ENCODE results near the gene DNAH14.
"Not testable (repeated sequence)": the region's sequence is repeated elsewhere in the genome, so short reads cannot be mapped to it uniquely, and the experiment has no call there.

Gene DNAH14

GRCh38 chr1:225179686-225180085, 250.2 kb downstream of the DNAH14 start:
- ATAC-seq (replicated peaks) (no peak), DNase-seq (no peak)
- Mint-ChIP-seq H3K27me3 (peaks cover 5 to 15% of the 10 kb centered on the region in 2 donors), H3K27ac (no peak overlapping the region), H3K4me3 (no peak overlapping the region), H3K9me3 (peaks cover 33% of the 10 kb centered on the region in 2 donors), H3K4me1 (no peaks in the 10 kb centered on the region), H3K36me3 (peaks cover 4 to 6% of the 10 kb centered on the region in 2 donors)

GRCh38 chr1:225182716-225183115, 253.2 kb downstream of the DNAH14 start:
- DNase-seq (no peak), ATAC-seq (replicated peaks) (no peak)
- Mint-ChIP-seq H3K4me3 (no peak overlapping the region), H3K36me3 (no peaks in the 10 kb centered on the region), H3K27me3 (peaks cover 5 to 6% of the 10 kb centered on the region in 2 donors), H3K4me1 (no peaks in the 10 kb centered on the region), H3K9me3 (peaks cover 24 to 26% of the 10 kb centered on the region in 2 donors), H3K27ac (no peak overlapping the region)

- ATAC-seq (replicated peaks) (no peak), DNase-seq (no peak)
- Mint-ChIP-seq H3K27me3 (no peaks in the 10 kb centered on the region), H3K4me1 (no peaks in the 10 kb centered on the region), H3K36me3 (peaks cover 3 to 5% of the 10 kb centered on the region in 2 donors), H3K9me3 (peaks cover 24 to 28% of the 10 kb centered on the region in 2 donors), H3K4me3 (no peak overlapping the region), H3K27ac (no peak overlapping the region)
These were observed 261.8 kb downstream of the DNAH14 start for GRCh38 chr1:225191199-225191753.

- peaks cover 4 to 13% of the 10 kb centered on the region in 2 donors for H3K9me3 Mint-ChIP-seq
- H3K27ac Mint-ChIP-seq = no peak overlapping the region
- DNase-seq (no peak), ATAC-seq (replicated peaks) (no peak)
- H3K4me3 Mint-ChIP-seq = no peak overlapping the region
- no peaks in the 10 kb centered on the region for H3K36me3 Mint-ChIP-seq
- H3K27me3 Mint-ChIP-seq = peaks cover 0 to 3% of the 10 kb centered on the region in 2 donors
- no peaks in the 10 kb centered on the region for H3K4me1 Mint-ChIP-seq
These were observed 272.0 kb downstream of the DNAH14 start for GRCh38 chr1:225201447-225201846.

GRCh38 chr1:225207791-225208190, 278.3 kb downstream of the DNAH14 start:
- H3K4me3 Mint-ChIP-seq = no peak overlapping the region
- H3K27ac Mint-ChIP-seq = no peak overlapping the region
- no peaks in the 10 kb centered on the region for H3K4me1 Mint-ChIP-seq
- H3K9me3 Mint-ChIP-seq = peaks cover 8% of the 10 kb centered on the region in 2 donors
- peaks cover 6 to 11% of the 10 kb centered on the region in 2 donors for H3K27me3 Mint-ChIP-seq
- DNase-seq (no peak), ATAC-seq (replicated peaks) (no peak)
- no peaks in the 10 kb centered on the region for H3K36me3 Mint-ChIP-seq

- Mint-ChIP-seq H3K9me3 (peaks cover 8 to 13% of the 10 kb centered on the region in 2 donors), H3K4me3 (no peak overlapping the region), H3K27me3 (peaks cover 3 to 11% of the 10 kb centered on the region in 2 donors), H3K4me1 (no peaks in the 10 kb centered on the region), H3K27ac (no peak overlapping the region), H3K36me3 (no peaks in the 10 kb centered on the region)
- ATAC-seq (replicated peaks) (no peak), DNase-seq (no peak)
These were observed 279.7 kb downstream of the DNAH14 start for GRCh38 chr1:225209153-225209552.

GRCh38 chr1:225210180-225210579, 280.7 kb downstream of the DNAH14 start:
- H3K9me3 Mint-ChIP-seq = peaks cover 8 to 13% of the 10 kb centered on the region in 2 donors
- DNase-seq; H3K36me3 Mint-ChIP-seq; H3K27ac Mint-ChIP-seq; ATAC-seq (replicated peaks); H3K4me3 Mint-ChIP-seq; H3K4me1 Mint-ChIP-seq: not testable (repeated sequence)
- peaks cover 8 to 11% of the 10 kb centered on the region in 2 donors for H3K27me3 Mint-ChIP-seq

- not testable (repeated sequence) for H3K4me1 Mint-ChIP-seq; H3K27ac Mint-ChIP-seq; ATAC-seq (replicated peaks); DNase-seq; H3K36me3 Mint-ChIP-seq; H3K4me3 Mint-ChIP-seq
- Mint-ChIP-seq H3K27me3 (peaks cover 11 to 17% of the 10 kb centered on the region in 2 donors), H3K9me3 (peaks cover 8 to 13% of the 10 kb centered on the region in 2 donors)
These were observed 282.4 kb downstream of the DNAH14 start for GRCh38 chr1:225211694-225212442.

- H3K9me3 Mint-ChIP-seq = peaks cover 0 to 2% of the 10 kb centered on the region in 2 donors
- H3K27me3 Mint-ChIP-seq = peaks cover 0 to 3% of the 10 kb centered on the region in 2 donors
- ATAC-seq (replicated peaks) (no peak), DNase-seq (no peak)
- H3K4me3 Mint-ChIP-seq = no peak overlapping the region
- H3K27ac Mint-ChIP-seq = no peak overlapping the region
- no peaks in the 10 kb centered on the region for H3K36me3 Mint-ChIP-seq
- H3K4me1 Mint-ChIP-seq = no peaks in the 10 kb centered on the region
These were observed 294.8 kb downstream of the DNAH14 start for GRCh38 chr1:225224287-225224686.

GRCh38 chr1:225225681-225226080, 296.2 kb downstream of the DNAH14 start:
- DNase-seq (no peak), ATAC-seq (replicated peaks) (no peak)
- Mint-ChIP-seq H3K4me3 (no peak overlapping the region), H3K9me3 (peaks cover 0 to 3% of the 10 kb centered on the region in 2 donors), H3K4me1 (no peaks in the 10 kb centered on the region), H3K27ac (no peak overlapping the region), H3K27me3 (no peaks in the 10 kb centered on the region), H3K36me3 (no peaks in the 10 kb centered on the region)

- ATAC-seq (replicated peaks) (no peak), DNase-seq (no peak)
- H3K27me3 Mint-ChIP-seq = no peaks in the 10 kb centered on the region
- peaks cover 4 to 5% of the 10 kb centered on the region in 2 donors for H3K9me3 Mint-ChIP-seq
- no peaks in the 10 kb centered on the region for H3K36me3 Mint-ChIP-seq
- no peak overlapping the region for H3K4me3 Mint-ChIP-seq
- no peaks in the 10 kb centered on the region for H3K4me1 Mint-ChIP-seq
- no peak overlapping the region for H3K27ac Mint-ChIP-seq
These were observed 299.4 kb downstream of the DNAH14 start for GRCh38 chr1:225228871-225229303.

GRCh38 chr1:225229429-225229828, 300.0 kb downstream of the DNAH14 start:
- H3K27ac Mint-ChIP-seq; DNase-seq; H3K4me1 Mint-ChIP-seq; H3K36me3 Mint-ChIP-seq; H3K4me3 Mint-ChIP-seq; H3K9me3 Mint-ChIP-seq; ATAC-seq (replicated peaks); H3K27me3 Mint-ChIP-seq: not testable (repeated sequence)

- no peak overlapping the region for H3K27ac Mint-ChIP-seq
- no peaks in the 10 kb centered on the region for H3K27me3 Mint-ChIP-seq
- DNase-seq = no peak
- ATAC-seq (replicated peaks) = no peak
- H3K36me3 Mint-ChIP-seq = no peaks in the 10 kb centered on the region
- H3K9me3 Mint-ChIP-seq = peaks cover 6 to 7% of the 10 kb centered on the region in 2 donors
- H3K4me1 Mint-ChIP-seq = no peaks in the 10 kb centered on the region
- H3K4me3 Mint-ChIP-seq = no peak overlapping the region
These were observed 301.0 kb downstream of the DNAH14 start for GRCh38 chr1:225230483-225230882.

GRCh38 chr1:225232930-225233329, 303.5 kb downstream of the DNAH14 start:
- H3K4me1 Mint-ChIP-seq; ATAC-seq (replicated peaks); H3K4me3 Mint-ChIP-seq; H3K27ac Mint-ChIP-seq; DNase-seq; H3K36me3 Mint-ChIP-seq: not testable (repeated sequence)
- Mint-ChIP-seq H3K27me3 (peaks cover 11 to 13% of the 10 kb centered on the region in 2 donors), H3K9me3 (peaks cover 16 to 20% of the 10 kb centered on the region in 2 donors)

- Mint-ChIP-seq H3K27ac (no peak overlapping the region), H3K36me3 (peaks cover 8 to 12% of the 10 kb centered on the region in 2 donors), H3K27me3 (peaks cover 41 to 44% of the 10 kb centered on the region in 2 donors), H3K4me3 (no peak overlapping the region), H3K4me1 (no peaks in the 10 kb centered on the region), H3K9me3 (peaks cover 17 to 20% of the 10 kb centered on the region in 2 donors)
- DNase-seq (no peak), ATAC-seq (replicated peaks) (no peak)
These were observed 313.1 kb downstream of the DNAH14 start for GRCh38 chr1:225242611-225243010.
